Femur (tissue), 1 donor: ENCODE data around the gene RASAL3.

Source experiments
- DNase-seq: peaks from one replicate; pipeline ENCODE4 v3.0.0-alpha.2; 2017

The RASAL3 gene

DNA sequence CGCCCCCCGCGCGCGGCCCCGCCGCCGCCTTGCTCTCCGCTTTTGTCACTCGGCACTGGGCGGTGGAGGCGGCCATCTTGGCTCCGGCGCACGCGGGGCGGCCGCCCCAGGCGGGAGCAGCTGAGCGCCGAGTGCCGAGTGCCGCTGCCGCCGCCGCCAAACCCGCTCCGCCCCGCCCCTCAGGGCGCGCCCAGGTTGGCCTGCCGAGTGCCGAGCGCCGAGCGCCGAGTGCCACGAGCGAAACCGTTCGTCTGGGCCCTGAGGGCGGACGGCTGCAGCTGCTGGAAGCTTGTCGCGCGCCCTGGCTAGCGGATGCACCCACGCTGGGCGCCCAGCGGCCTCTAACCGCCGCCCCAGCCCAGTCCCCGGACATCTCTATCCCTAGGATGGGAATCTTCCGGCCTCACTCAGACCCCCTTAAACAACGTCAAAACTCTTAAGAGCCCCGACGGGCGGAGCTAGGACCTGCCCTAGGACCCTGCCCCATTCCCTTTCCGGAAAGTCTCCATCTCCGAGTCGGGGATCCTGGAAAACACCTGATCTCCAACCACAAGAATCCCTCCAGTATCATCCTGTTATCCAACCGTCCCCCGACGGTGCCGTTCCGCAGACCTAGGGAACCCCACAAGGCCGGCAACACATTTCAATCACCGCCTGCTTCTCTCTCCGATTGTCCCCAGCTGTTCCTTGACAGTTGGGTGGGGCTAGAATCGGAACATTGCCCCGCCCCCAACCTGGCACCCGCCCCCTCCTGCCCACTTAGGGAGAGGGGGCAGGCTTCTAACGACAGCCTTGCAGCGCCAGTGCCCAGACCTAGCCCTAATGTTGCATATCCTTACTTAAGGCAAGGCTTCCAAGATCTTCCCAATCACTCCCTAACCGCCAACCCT is 31.5 kb downstream of the RASAL3 start:
- DNase-seq = peak; percentile 96

DNA sequence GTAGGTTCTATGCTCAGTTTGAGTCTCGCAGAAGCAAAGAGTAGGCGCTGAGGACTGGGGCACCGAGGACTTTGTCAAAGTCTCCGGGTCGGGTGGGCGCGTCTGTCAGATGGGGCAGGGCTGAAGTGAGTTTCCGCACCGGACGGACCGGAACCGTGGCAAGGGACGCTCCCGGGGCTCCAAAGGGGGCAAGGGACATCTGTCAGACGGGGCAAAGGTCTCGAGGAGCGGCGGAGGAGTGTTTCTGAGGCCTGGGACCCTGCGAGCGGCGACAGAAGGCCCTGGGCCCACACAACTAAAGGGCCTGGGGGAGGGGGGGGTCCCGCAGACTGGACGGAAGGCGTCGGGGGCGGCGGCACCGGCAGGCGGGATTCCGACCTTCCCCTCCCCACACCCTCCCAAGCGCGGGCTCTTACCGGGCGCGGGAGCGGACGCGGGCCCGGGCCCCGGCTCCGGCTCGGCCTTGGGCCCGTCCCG is 32.3 kb downstream of the RASAL3 start:
- DNase-seq = no peak

- DNase-seq = no peak
Observed at GRCh38 chr19:15431396-15432017, 32.8 kb downstream of the RASAL3 start.

DNA sequence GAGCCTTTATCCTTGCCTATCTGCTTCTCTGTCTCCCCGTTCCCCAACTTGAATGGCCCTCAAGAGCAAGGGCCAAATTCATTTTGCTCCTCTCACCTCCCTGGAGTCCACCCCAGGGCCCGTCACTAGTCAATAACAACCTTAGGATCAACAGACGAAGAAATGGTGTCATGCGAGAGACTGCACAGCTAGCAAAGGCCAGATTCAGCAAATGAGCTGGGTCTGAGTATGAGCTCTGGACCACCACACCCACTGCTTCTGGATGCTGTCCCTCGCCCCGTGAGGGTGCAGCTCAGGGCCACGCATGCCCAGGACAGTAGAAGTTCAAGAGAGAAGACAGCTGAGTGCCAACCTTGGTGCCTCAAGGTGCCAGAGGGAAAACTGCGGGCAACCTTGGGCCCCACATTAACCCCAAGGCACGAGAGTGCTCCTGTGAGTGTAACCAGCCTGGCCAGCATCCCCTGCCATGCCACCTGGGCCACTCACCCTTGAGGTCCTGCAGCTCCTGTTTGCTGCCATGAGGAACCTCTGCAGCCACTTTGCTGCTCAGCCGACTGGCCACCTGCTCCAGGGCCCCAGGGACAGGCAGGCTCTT is 33.7 kb downstream of the RASAL3 start:
- DNase-seq = no peak

DNA sequence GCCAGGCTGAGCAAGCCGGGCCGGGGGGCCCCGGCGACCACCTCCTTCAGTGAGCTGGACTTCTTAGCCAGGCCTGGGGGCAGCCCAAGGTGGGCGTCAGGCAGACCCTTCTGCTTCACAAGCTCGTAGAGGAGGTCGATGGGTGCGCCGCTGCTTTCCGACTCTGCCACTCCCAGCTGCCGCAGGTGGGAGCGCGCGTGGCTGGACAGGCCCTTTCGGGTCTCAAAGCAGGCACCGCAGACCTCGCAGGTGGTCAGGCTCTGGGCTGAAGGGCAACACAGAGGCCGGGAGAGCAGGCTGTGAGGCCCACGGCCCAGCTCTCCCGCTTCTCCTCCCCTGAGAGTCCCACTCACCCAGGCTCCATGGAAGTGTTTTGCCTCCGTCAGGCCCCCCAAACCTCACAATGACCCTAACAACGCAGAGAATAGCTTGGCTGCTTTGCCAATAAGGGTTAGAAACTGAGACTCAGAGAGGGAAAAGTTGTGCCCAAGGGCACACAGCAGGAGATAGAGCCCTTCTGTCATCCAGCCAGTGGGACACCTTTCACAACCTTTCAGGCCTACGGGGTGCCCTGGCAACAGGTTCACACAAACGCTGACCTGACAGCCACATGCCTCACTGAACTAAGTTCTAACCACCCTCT is 34.4 kb downstream of the RASAL3 start:
- DNase-seq = no peak

- DNase-seq = no peak
Observed at GRCh38 chr19:15428956-15429824, 35.2 kb downstream of the RASAL3 start.

GRCh38 chr19:15427991-15428471 is 36.3 kb downstream of the RASAL3 start:
- DNase-seq = no peak

GRCh38 chr19:15427350-15427700 is 37.0 kb downstream of the RASAL3 start:
- DNase-seq = no peak

- no peak for DNase-seq
Observed at GRCh38 chr19:15426485-15427349, 37.6 kb downstream of the RASAL3 start.

GRCh38 chr19:15425321-15425950 is 38.9 kb downstream of the RASAL3 start:
- DNase-seq = no peak

- DNase-seq = no peak
Observed at GRCh38 chr19:15424692-15425272, 39.6 kb downstream of the RASAL3 start.

DNA sequence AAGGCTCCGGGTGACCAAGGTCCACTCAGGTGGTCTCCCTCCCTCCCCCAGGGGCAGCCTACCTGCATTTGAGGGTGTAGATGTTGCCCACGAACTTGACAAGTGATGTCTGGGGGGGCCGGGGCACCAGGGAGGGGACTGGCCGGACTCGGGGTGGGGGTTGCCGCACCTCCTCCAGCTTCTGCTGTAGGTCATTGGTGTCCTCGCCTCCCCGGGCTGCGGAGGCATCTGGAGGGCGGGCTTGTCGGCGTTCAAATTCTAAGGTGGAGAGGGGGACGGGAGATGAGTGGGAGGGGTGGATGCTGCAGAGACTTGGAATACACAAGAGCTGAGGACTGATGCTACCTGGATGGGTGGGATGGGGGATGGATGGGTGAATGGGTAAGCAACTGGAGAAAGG is 40.2 kb downstream of the RASAL3 start:
- no peak for DNase-seq

DNA sequence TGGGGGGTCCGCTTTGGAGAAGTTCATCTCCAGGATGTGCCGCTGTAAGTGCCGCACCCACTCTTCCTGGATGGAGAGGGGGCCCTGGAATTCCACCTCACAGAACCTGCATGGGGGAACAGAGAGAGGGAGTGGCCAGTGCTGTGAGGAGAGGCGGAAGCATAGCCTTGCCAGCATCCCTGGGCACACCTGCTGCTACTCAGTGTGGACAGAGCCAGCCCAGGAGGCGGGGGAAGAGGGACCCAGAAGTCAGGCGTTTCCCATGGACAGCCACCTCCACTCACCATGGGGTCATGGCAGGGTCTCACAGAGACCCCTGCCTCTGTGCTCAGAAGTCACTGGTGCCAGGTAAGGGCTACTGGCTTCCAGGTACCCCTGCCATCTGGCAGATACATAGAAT is 41.2 kb downstream of the RASAL3 start:
- no peak for DNase-seq

DNA sequence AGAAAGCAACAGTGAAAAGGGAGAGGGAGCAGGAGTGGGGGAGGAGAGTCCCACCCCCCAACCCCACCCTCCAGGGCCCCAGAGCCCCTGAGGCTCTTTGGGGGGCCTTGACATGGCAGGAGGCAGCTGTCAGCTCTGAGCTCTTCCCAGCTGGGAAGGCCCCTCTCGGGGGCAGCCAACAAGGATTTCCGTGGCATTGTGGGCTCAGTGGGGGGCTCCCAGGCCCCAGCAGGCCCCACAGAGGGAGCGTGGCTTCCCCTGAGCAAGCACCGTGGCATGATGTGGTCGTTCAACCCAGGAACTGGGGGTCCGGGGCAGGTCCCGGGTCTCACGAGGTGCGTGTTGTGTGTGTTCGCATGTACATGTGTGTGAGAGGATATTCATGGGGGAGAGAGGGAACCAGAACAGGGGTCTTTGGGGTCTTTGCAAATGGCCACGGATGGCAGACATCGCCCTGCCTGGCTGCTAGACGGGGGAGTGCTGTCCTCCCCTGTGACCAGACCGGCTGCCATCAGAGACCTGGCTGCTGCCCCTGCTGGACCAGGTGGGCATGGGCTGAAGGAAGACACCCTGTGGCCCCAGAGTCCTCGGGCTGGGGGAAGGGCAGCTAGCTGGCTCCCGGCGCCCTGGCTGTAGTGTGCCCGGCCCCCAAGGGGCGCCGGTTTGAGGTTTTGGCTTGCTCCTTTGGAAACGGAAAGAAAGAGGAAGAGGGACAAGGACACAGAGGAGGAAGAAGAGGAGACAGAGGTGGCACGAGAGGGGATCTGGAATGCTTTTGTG is 41.9 kb downstream of the RASAL3 start:
- no peak for DNase-seq

- DNase-seq = peak; percentile 87
Observed at GRCh38 chr19:15421721-15422260, 42.6 kb downstream of the RASAL3 start.

GRCh38 chr19:15421136-15421695 is 43.1 kb downstream of the RASAL3 start:
- no peak for DNase-seq

GRCh38 chr19:15419413-15420025 is 44.8 kb downstream of the RASAL3 start:
- no peak for DNase-seq
